Fibroblast of villous mesenchyme (primary cell): ENCODE results near the gene NCAPH2. TPM values are rescaled to one million over a fixed set of nuclear protein-coding genes. Genes with fewer than 3 reads are reported as not detected.
"Not testable (repeated sequence)": the region's sequence is repeated elsewhere in the genome, so short reads cannot be mapped to it uniquely, and the experiment has no call there.

ENCODE experiments used
- DNase-seq: peaks from one replicate; pipeline ENCODE4 v3.0.0-alpha.2; 2010; ENCODE audit warnings: low read depth
- H3K4me3 ChIP-seq: 2 replicates; pipeline ENCODE4 v1.5.1; 2011; ENCODE audit warnings: low read depth, mild to moderate bottlenecking, low read length
- total RNA-seq: library from RNA; depleted of rRNA; stranded (reverse); fragments of >200 nt; gene quantifications from 2 replicates; pipeline ENCODE4 v1.2.3, GENCODE V29; 2012
- TF ChIP-seq, protein P1 (sequence below): IDR thresholded peaks from 2 replicates; pipeline ENCODE4 v1.5.1; 2012; ENCODE audit warnings: low read depth, mild to moderate bottlenecking, low read length; ENCODE audit not compliant: insufficient read depth

The NCAPH2 gene
- total RNA-seq, 1 donor = 27.2 TPM

GRCh38 chr22:50529897-50530579 is 22.0 kb downstream of the NCAPH2 start, which contains the start of gene TYMP:
Gene TYMP (minus strand): TSS chr22:50530012. CDS start chr22:50529709, 303 bp downstream.
- TF ChIP-seq, protein P1, sequence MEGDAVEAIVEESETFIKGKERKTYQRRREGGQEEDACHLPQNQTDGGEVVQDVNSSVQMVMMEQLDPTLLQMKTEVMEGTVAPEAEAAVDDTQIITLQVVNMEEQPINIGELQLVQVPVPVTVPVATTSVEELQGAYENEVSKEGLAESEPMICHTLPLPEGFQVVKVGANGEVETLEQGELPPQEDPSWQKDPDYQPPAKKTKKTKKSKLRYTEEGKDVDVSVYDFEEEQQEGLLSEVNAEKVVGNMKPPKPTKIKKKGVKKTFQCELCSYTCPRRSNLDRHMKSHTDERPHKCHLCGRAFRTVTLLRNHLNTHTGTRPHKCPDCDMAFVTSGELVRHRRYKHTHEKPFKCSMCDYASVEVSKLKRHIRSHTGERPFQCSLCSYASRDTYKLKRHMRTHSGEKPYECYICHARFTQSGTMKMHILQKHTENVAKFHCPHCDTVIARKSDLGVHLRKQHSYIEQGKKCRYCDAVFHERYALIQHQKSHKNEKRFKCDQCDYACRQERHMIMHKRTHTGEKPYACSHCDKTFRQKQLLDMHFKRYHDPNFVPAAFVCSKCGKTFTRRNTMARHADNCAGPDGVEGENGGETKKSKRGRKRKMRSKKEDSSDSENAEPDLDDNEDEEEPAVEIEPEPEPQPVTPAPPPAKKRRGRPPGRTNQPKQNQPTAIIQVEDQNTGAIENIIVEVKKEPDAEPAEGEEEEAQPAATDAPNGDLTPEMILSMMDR = no peak
- peak; percentile 89 for DNase-seq
- H3K4me3 ChIP-seq = peak within 1 kb of the TSS; percentile 83

GRCh38 chr22:50530580-50530876 is 22.5 kb downstream of the NCAPH2 start:
- H3K4me3 ChIP-seq = peak overlapping the region; percentile 83
- TF ChIP-seq, protein P1 = no peak
- DNase-seq = no peak

GRCh38 chr22:50530877-50531545 is 23.0 kb downstream of the NCAPH2 start:
- TF ChIP-seq, protein P1 = no peak
- DNase-seq = peak; percentile 93

GRCh38 chr22:50531546-50531961 is 23.5 kb downstream of the NCAPH2 start:
- TF ChIP-seq, protein P1 = no peak
- DNase-seq = peak; percentile 63
- H3K4me3 ChIP-seq = peak overlapping the region; percentile 83

More at GRCh38 chr22:50530877-50531545, 23.0 kb downstream of the NCAPH2 start:
- H3K4me3 ChIP-seq = peak overlapping the region; percentile 83

DNA sequence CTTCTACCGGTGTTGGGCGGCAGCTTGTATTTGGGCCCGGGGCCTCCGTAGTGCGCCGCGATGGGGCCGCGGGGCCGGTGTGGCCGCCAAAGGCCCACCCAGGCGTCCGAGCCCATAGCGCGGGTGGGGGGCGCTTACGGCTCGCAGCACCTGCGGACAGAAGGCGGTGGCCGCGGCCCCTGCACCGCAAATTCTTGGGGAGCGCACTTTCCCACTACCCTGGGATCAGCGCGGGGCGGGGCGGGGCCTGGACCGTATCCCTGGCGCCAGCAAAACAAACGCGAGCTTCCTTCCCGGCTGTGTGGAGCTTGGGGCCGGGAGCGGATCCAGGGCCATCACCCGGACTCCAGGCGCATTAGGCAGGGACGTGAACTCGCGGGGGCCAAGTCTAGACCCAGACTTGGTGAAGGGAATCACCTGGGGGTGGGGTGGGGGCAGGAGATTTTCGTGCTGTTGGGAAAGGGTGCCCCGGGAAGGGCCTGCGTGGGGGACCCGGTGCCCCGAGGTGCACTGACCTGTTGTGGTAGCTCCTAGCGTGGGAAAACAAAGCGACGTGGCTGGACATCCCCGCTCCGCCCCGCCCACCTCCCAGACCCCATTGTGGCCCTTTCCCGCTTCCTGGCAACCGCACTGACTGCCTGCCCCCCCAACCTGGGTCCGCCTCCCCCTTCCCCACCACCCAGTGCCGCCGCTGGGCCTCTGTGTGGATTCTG is 24.1 kb downstream of the NCAPH2 start:
- TF ChIP-seq, protein P1 = no peak
- peak overlapping the region; percentile 83 for H3K4me3 ChIP-seq
- DNase-seq = peak; percentile 82

DNA sequence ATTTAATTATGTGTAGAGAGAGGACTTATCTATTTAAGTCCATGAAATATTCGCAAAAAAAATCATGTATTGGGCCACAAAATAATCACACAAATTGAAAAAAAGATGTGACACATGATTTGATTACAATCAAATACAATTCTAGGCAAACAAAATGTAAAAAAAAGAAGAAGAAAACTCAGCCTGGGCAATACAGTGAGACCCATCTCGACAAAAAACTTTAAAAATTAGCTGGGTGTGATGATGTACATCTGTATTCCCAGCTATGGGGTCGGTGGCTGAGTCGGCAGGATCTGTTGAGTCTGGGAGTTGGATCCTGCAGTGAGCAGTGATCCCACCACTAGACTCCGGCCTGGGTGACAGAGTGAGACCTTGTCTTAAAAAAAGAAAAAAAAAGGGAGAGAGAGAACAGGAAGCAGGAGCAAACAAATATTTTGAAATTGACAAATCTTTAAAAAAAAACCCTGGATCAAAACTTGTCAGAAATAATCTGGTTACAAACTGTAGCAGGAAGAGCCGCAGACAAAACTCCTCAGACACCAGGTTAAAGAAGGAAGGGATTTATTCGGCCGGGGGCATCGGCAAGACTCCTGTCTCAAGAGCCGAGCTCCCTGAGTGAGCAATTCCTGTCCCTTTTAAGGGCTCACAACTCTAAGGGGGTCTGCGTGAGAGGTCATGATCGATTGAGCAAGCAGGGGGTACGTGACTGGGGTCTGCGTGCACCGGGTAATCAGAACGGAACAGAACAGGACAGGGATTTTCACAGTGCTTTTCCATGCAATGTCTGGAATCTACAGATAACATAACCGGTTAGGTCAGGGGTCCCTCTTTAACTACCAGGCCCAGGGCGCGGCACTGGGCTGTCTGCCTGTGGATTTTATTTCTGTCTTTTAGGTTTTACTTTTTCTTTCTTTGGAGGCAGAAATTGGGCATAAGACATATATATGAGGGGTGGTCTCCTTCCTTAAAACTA is 25.1 kb downstream of the NCAPH2 start:
- TF ChIP-seq, protein P1 = no peak
- peak overlapping the region; percentile 83 for H3K4me3 ChIP-seq
- DNase-seq = peak; percentile 73

DNA sequence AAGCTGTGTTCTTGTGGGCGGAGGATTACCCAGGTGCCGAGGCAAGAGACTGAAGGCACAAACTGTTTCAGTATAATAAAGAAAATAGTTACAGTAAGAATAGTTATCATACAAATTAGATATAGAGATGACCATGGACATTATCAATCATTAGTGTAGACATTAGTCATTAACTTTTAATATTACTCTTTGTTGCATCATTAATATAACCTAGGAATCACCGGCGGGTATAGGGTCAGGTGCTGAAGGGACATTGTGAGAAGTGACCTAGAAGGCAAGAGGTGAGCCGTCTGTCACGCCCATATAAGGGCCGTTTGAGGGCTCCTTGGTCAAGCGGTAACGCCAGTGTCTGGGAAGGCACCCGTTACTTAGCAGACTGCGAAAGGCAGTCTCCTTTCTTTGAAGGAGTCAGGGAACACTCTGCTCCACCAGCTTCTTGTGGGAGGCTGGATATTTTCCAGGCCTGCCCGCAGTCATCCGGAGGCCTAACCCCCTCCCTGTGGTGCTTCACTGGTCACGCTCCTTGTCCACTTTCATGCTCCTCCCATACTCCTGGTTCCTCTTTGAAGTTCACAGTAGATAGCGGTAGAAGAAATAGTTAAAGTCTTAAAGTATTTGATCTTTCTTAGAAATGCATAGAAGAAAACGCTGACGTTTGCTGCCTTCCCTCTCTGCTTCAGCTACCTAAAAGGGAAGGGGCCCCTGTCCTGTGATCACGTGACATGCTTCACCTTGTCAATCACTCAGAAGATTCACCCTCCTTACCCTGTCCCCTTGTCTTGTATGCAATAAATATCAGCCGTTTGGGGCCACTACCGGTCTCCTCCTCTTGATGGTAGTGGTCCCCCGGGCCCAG is 26.1 kb downstream of the NCAPH2 start:
- peak; percentile 92 for DNase-seq
- H3K4me3 ChIP-seq = not testable (repeated sequence)
